HL-60 (cell line): ENCODE measurements around the gene ADM2.

Experiments
- CTCF ChIP-seq: IDR thresholded peaks from one replicate; pipeline ENCODE4 v1.5.1; 2011; ENCODE audit warnings: low read length, control low read depth, inconsistent platforms; ENCODE audit not compliant: insufficient read depth
- POLR2AphosphoS5 ChIP-seq: IDR thresholded peaks from 2 replicates; pipeline ENCODE4 v1.6.1; 2012; ENCODE audit warnings: low read depth

- TF ChIP-seq CTCF (no peak), POLR2AphosphoS5 (no peak)
Measured at GRCh38 chr22:50513175-50513574, 31.8 kb downstream of the ADM2 start.
